ENCODE measurements around the gene MAGOHB. TPM values are rescaled to one million over a fixed set of nuclear protein-coding genes. Genes with fewer than 3 reads are reported as not detected.

Gene MAGOHB
- polyA plus RNA-seq, 2 of the 4 experiments (the other 2 are of a cell fraction): 83.4 to 90.5 TPM

- FAIRE-seq: no peak
- ChIA-PET CTCF (no interaction called here), POLR2A (no interaction called here)
- H3K27ac ChIP-seq: no peak overlapping the region
- H3K9me3 ChIP-seq: no peaks in the 10 kb centered on the region
- DNase-seq (ENCODE audit: low read depth in 1 of 2, low spot score in 1 of 2): no peak
- ATAC-seq: no peak
- no peak overlapping the region for H3K4me3 ChIP-seq
- no peak overlapping the region for H3K4me2 ChIP-seq
- no peak for TF ChIP-seq NFE2L2 (conservative IDR thresholded peaks at IDR 0.05; ENCODE audit: low read length)
- no peak for TF ChIP-seq KDM1A (IDR thresholded peaks at IDR 0.05; ENCODE audit: low read depth)
- TF ChIP-seq NPAS2 (CRISPR knock-in tag; IDR thresholded peaks at IDR 0.05; ENCODE audit: borderline replicate concordance): no peak
- TF ChIP-seq RARB (CRISPR knock-in tag; IDR thresholded peaks at IDR 0.05): no peak
- TF ChIP-seq ZSCAN20 (CRISPR knock-in tag; IDR thresholded peaks at IDR 0.05): no peak
- no peak for TF ChIP-seq EP300 (IDR thresholded peaks at IDR 0.05)
- TF ChIP-seq CHD2 (IDR thresholded peaks at IDR 0.05; ENCODE audit: low read length, partially characterized antibody): no peak
- TF ChIP-seq KDM5A (IDR thresholded peaks at IDR 0.05): no peak
- TF ChIP-seq FOSL2 (IDR thresholded peaks at IDR 0.05): no peak
- no peak for TF ChIP-seq FOSL2 (CRISPR knock-in tag; IDR thresholded peaks at IDR 0.05)
- TF ChIP-seq CTCF (IDR thresholded peaks at IDR 0.05): no peak
- TF ChIP-seq POLR2AphosphoS2 (conservative IDR thresholded peaks at IDR 0.05; ENCODE audit: low read length): no peak
- TF ChIP-seq PBX3 (IDR thresholded peaks at IDR 0.05): no peak
- TF ChIP-seq NR3C1 (IDR thresholded peaks at IDR 0.05): no peak
- TF ChIP-seq HES2 (IDR thresholded peaks at IDR 0.05): no peak
- TF ChIP-seq CBX8 (IDR thresholded peaks at IDR 0.05): no peak
- TF ChIP-seq HEYL (CRISPR knock-in tag; IDR thresholded peaks at IDR 0.05): no peak
- no peak for TF ChIP-seq REST (IDR thresholded peaks at IDR 0.05)
- no peak for TF ChIP-seq E2F6 (IDR thresholded peaks at IDR 0.05; ENCODE audit: borderline replicate concordance, low read depth)
- H3K4me1 ChIP-seq: peaks cover 13% of the 10 kb centered on the region
- WGBS (ENCODE audit: missing lambda C conversion rate): 85% methylated on average over 1 of the region's 1 CpG
Measured at GRCh38 chr12:10621278-10621677, 7.9 kb upstream of the MAGOHB start.

- 86% methylated on average over 10 of the region's 10 CpGs for WGBS (ENCODE audit: missing lambda C conversion rate)
- DNase-seq (ENCODE audit: low read depth in 1 of 2, low spot score in 1 of 2) (no peak), FAIRE-seq (no peak), ATAC-seq (no peak)
- peaks cover 13% of the 10 kb centered on the region for H3K4me1 ChIP-seq
- H3K4me2 ChIP-seq: no peak overlapping the region
- H3K27ac ChIP-seq: no peak overlapping the region
- POLR2A ChIA-PET: no interaction called here
- no peak overlapping the region for H3K4me3 ChIP-seq
- no peaks in the 10 kb centered on the region for H3K9me3 ChIP-seq
- CTCF ChIA-PET: no interaction called here
- TF ChIP-seq CBX2 (IDR thresholded peaks at IDR 0.05; ENCODE audit: borderline replicate concordance, low read depth) (no peak), ZSCAN20 (CRISPR knock-in tag; IDR thresholded peaks at IDR 0.05) (no peak), ATOH8 (CRISPR knock-in tag; IDR thresholded peaks at IDR 0.05; ENCODE audit: low read depth) (no peak), HES2 (IDR thresholded peaks at IDR 0.05) (no peak), HOXA7 (CRISPR knock-in tag; IDR thresholded peaks at IDR 0.05) (no peak), EHF (CRISPR knock-in tag; IDR thresholded peaks at IDR 0.05) (no peak), RAD21 (conservative IDR thresholded peaks at IDR 0.05 in 1 of 2, IDR thresholded peaks at IDR 0.05 in 1 of 2) (no peak), KDM5A (IDR thresholded peaks at IDR 0.05) (no peak), MAX (IDR thresholded peaks at IDR 0.05) (no peak), POLR2A (IDR thresholded peaks at IDR 0.05; ENCODE audit: low read length) (no peak), CEBPB (IDR thresholded peaks at IDR 0.05) (no peak), HDAC2 (IDR thresholded peaks at IDR 0.05) (no peak), FOXS1 (CRISPR knock-in tag; IDR thresholded peaks at IDR 0.05) (no peak), MYC (IDR thresholded peaks at IDR 0.05; ENCODE audit: borderline replicate concordance, low read length) (no peak), FOSB (CRISPR knock-in tag; IDR thresholded peaks at IDR 0.05) (no peak), POLR2AphosphoS2 (conservative IDR thresholded peaks at IDR 0.05; ENCODE audit: low read length) (no peak), CBX8 (IDR thresholded peaks at IDR 0.05) (no peak)
Measured at GRCh38 chr12:10620078-10620779, 6.8 kb upstream of the MAGOHB start.
